Activated naive CD8-positive, alpha-beta T cell treated with anti-CD3 and anti-CD28 coated beads, Interleukin-2, amount 10 ng/mL, durations not matched to agents 7 days and 5 days (primary cell): ENCODE data around the gene INSIG1. TPM values are rescaled to one million over a fixed set of nuclear protein-coding genes. Genes with fewer than 3 reads are reported as not detected.
A peak's percentile ranks its signal among the peaks of the same experiment; 100 is the strongest.

Source experiments
- ATAC-seq: fragments of 150-1000 bp; cut with Tn5 transposase; one replicate; pipeline ENCODE4 v1.10.0; 2021; ENCODE audit warnings: low read depth, moderate library complexity
- POLR2A ChIA-PET: fragments of 350-600 bp; sonication (Branson Sonifier 250); formaldehyde crosslinking; loops from one replicate; lab custom pipeline; 2021; ENCODE audit warnings: antibody characterized with exemption; lab: Charles Lee
- DNase-seq: peaks from one replicate; pipeline ENCODE4 v3.0.0; 2021
- H3K27ac Mint-ChIP-seq: one replicate; pipeline ENCODE4 v1.8.0; 2022; ENCODE audit warnings: mild to moderate bottlenecking, mixed read lengths
- H3K27me3 Mint-ChIP-seq: one replicate; pipeline ENCODE4 v1.8.0; 2022; ENCODE audit warnings: mild to moderate bottlenecking, moderate library complexity, mixed read lengths
- H3K36me3 Mint-ChIP-seq: one replicate; pipeline ENCODE4 v1.8.0; 2021; ENCODE audit warnings: mild to moderate bottlenecking, mixed read lengths
- H3K4me1 Mint-ChIP-seq: one replicate; pipeline ENCODE4 v1.8.0; 2021; ENCODE audit warnings: mixed read lengths
- H3K4me3 Mint-ChIP-seq: one replicate; pipeline ENCODE4 v1.8.0; 2022; ENCODE audit warnings: mild to moderate bottlenecking, moderate library complexity, mixed read lengths
- H3K9me3 Mint-ChIP-seq: one replicate; pipeline ENCODE4 v1.8.0; 2021; ENCODE audit warnings: mixed read lengths
- total RNA-seq, 2 experiments: library from RNA; stranded (reverse); gene quantifications; one replicate each; pipeline ENCODE4 v1.2.3, GENCODE V29; 2021

INSIG1 gene
- total RNA-seq, 2 experiments from 2014 or later = 73.1 to 75.0 TPM

DNA sequence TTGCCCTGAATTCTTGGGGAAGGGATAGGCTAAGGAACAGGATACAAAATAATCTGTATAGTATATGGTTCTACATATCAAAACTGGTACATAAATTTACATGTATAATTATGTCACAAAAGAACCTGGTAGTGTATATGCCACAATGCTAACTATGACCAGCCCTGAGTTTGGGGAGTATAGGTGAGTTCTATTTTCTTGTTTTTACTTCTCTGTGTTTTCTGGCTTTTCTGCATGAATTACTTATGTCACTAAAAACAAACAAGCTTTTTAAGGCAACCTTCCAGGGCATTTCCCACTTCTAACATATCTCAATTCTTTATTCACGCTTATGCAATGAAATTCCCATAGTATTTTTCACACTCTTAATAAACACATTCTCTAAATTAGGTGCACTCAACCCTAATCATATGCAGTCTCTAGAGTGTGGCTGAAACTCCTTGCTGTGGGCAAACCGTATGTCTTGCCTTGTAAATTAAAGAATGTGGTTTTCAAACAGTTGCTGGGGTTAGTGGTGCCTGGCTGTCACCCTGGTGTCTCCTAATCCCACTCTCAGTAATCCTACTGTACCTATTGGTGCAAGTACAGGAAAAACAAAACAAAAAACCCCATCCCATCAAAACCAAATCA is 14.0 kb upstream of the INSIG1 start:
- ATAC-seq (peak; percentile 49), DNase-seq (no peak)
- Mint-ChIP-seq H3K36me3 (peaks cover 4% of the 10 kb centered on the region), H3K9me3 (no peaks in the 10 kb centered on the region), H3K27me3 (peaks cover 22% of the 10 kb centered on the region), H3K4me1 (peaks cover 34% of the 10 kb centered on the region), H3K4me3 (no peak overlapping the region), H3K27ac (no peak overlapping the region)
- POLR2A ChIA-PET = interaction anchor here (0.7 to 2.1 kb wide), 2 partner anchors 13 to 206 kb away, joined by 3 to 5 read pairs; no protein-coding TSS in a partner anchor

DNA sequence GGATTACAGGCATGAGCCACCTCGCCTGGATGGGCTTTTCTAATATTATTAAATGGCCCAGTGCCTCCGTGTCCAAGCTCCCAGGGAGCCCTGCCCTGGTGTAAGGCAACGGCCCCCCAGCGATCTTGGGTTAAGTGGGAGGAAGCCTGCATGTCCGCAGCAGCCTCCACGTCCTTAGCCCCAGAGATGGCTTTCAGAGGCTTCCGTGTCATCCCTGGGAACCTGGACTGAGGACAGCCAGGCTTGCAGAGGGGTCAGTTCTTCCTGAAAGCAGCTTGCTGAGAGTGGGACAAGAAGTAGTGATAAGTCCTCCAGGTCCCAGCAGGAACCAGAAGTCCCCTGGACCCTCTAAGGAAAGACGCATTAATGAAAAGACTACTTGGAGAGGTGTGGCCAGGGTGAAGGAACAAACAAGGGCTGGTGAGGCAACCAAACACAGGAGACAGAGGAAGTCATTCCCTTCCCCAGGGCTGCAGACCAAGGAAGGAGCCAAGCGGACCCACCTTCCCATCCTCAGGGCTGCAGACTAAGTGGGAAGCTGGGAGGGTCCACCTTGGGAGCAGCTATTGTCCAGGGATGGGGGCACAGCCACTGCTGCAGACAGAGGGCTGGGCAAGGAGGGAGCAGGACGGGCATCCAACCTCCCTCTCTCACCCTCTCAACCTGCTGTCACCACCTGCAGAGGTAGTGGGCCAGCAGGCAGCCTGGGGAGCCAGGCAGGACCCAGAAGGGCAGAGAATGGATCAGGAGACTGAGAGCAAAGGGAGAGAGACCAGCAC is 13.0 kb upstream of the INSIG1 start:
- POLR2A ChIA-PET = interaction anchor here (1.4 kb wide), 1 partner anchor 14 kb away, joined by 3 read pairs; no protein-coding TSS in a partner anchor
- Mint-ChIP-seq H3K4me1 (peaks cover 34% of the 10 kb centered on the region), H3K36me3 (peaks cover 4% of the 10 kb centered on the region), H3K27ac (no peak overlapping the region), H3K27me3 (peaks cover 15% of the 10 kb centered on the region), H3K9me3 (no peaks in the 10 kb centered on the region), H3K4me3 (no peak overlapping the region)
- no peak for DNase-seq
- no peak for ATAC-seq

DNA sequence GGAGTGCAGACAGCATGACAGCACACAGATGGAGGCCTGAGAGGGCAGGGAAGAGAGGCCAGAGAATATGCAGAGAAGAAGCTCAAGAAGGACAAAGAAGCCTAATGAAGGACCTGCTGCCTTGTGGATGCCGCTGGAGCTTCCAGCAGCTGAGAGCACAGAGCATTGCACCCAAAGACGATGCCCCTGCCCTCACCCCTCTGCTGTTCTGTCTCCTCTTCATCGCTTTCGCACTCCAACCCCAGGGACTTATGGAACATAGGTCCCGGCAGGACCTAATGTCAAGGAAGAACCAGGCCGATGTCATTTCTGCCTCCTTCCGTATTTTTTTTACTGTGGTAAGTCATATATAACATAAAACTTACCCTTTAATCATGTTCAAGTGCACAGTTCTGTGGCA is 12.3 kb upstream of the INSIG1 start:
- ATAC-seq = no peak
- POLR2A ChIA-PET = interaction anchor here (1.4 kb wide), 1 partner anchor 14 kb away, joined by 3 read pairs; no protein-coding TSS in a partner anchor
- no peak for DNase-seq
- no peaks in the 10 kb centered on the region for H3K9me3 Mint-ChIP-seq
- peaks cover 4% of the 10 kb centered on the region for H3K36me3 Mint-ChIP-seq
- peaks cover 10% of the 10 kb centered on the region for H3K27me3 Mint-ChIP-seq
- no peak overlapping the region for H3K27ac Mint-ChIP-seq
- H3K4me1 Mint-ChIP-seq = peaks cover 34% of the 10 kb centered on the region
- no peak overlapping the region for H3K4me3 Mint-ChIP-seq

DNA sequence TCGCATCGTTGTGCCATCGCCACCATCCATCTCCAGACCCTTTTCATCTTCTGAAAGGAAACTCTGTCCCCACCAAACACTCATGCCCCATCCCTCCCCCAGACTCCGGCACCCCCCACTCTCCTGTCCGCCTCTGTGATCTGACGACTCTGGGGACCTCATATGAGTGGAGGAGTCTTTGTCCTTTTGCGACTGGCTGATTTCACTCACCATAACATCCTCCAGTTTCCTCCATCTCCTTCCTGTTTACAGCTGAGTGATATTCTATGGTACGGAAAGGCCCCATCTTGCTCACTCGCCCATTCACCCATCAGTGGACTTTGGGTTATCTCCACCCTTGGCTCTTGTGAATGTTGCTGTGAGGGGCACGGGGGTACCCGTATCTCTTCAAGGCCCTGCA is 11.8 kb upstream of the INSIG1 start:
- Mint-ChIP-seq H3K27ac (no peak overlapping the region), H3K27me3 (peaks cover 6% of the 10 kb centered on the region), H3K4me3 (no peak overlapping the region), H3K4me1 (peaks cover 36% of the 10 kb centered on the region), H3K36me3 (peaks cover 4% of the 10 kb centered on the region), H3K9me3 (no peaks in the 10 kb centered on the region)
- no peak for ATAC-seq
- POLR2A ChIA-PET = interaction anchor here (1.4 kb wide), 1 partner anchor 13 kb away, joined by 3 read pairs; no protein-coding TSS in a partner anchor
- DNase-seq = no peak

DNA sequence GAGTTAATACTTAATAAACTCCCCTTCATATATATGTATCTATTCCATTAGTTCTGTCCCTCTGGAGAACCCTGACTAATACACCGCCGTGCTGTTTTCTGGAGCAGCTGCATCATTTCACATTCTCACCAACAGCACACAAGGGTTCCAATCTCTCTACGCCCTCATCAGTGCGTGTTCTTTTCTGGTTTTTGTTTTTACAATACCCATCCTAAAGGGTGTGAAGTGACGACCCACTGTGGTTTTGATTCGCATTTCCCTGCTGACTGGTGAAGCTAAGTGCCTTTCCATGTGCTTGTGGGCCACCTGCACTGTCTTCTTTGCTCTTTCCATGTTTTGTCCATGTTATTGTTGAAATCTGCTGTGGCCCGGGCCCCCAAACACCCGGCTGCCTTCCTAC is 11.0 kb upstream of the INSIG1 start:
- no peak for ATAC-seq
- peaks cover 4% of the 10 kb centered on the region for H3K36me3 Mint-ChIP-seq
- H3K27ac Mint-ChIP-seq = no peak overlapping the region
- POLR2A ChIA-PET = interaction anchor here (1.8 kb wide), 1 partner anchor 11 kb away, joined by 21 read pairs; the partner anchor contains the start of gene INSIG1
- H3K9me3 Mint-ChIP-seq = no peaks in the 10 kb centered on the region
- H3K4me3 Mint-ChIP-seq = no peak overlapping the region
- peaks cover 38% of the 10 kb centered on the region for H3K4me1 Mint-ChIP-seq
- peaks cover 10% of the 10 kb centered on the region for H3K27me3 Mint-ChIP-seq
- no peak for DNase-seq

DNA sequence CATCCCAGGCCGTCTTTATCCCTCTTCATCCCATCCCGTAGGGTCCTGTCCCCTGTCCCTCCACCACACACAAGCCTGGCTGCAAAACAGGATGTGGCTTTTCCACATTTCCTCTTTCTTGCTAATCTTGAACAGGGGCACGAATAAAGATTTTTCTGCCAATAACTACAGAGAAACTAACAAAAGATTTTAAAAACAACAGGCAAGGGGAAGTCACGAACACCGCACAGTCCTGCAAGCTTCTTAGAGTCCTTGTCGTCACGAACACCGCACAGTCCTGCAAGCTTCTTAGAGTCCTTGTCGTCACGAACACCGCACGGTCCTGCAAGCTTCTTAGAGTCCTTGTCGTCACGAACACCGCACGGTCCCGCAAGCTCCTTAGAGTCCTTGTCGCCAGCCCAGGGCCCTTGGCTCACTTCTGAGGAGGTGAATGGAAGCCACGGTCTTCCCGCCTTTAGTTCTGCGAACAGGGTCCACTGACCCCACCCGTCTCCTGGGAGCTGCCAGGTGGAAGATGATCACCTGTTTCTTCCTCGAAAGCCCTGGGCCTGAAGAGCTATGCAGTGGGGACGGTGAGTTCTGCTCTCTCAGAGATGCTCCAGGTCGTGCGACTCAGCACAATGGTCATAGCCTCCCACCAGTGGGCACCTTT is 10.3 kb upstream of the INSIG1 start:
- POLR2A ChIA-PET = interaction anchor here (1.8 kb wide), 1 partner anchor 10 kb away, joined by 21 read pairs; the partner anchor contains the start of gene INSIG1
- no peak for DNase-seq
- Mint-ChIP-seq H3K36me3 (peaks cover 4% of the 10 kb centered on the region), H3K27me3 (peaks cover 9% of the 10 kb centered on the region), H3K4me3 (no peak overlapping the region), H3K4me1 (peaks cover 37% of the 10 kb centered on the region), H3K27ac (no peak overlapping the region), H3K9me3 (no peaks in the 10 kb centered on the region)
- ATAC-seq = no peak

DNA sequence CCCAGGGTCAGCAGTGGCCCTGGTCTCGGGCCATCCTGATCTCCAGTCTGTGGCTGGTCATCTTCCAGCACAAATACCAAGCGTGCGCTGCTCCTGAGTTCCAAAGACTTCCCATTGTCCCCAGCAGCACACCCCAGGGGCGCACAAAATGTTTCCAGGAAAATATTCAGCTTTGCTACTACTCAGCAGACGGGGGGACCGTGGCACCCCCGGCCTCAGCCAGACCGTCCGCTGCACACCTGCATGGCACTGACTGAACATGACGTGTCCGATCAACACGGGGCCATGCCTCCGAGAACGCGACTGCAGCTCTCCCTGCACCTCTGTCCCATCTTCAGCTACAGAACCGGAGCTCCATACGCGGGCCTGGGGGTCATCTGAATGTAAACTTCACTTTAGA is 9.6 kb upstream of the INSIG1 start:
- ATAC-seq (no peak), DNase-seq (no peak)
- no peaks in the 10 kb centered on the region for H3K9me3 Mint-ChIP-seq
- H3K27me3 Mint-ChIP-seq = peaks cover 9% of the 10 kb centered on the region
- no peak overlapping the region for H3K27ac Mint-ChIP-seq
- peaks cover 4% of the 10 kb centered on the region for H3K36me3 Mint-ChIP-seq
- POLR2A ChIA-PET = interaction anchor here (1.8 kb wide), 1 partner anchor 10 kb away, joined by 21 read pairs; the partner anchor contains the start of gene INSIG1
- no peak overlapping the region for H3K4me3 Mint-ChIP-seq
- H3K4me1 Mint-ChIP-seq = peaks cover 32% of the 10 kb centered on the region

DNA sequence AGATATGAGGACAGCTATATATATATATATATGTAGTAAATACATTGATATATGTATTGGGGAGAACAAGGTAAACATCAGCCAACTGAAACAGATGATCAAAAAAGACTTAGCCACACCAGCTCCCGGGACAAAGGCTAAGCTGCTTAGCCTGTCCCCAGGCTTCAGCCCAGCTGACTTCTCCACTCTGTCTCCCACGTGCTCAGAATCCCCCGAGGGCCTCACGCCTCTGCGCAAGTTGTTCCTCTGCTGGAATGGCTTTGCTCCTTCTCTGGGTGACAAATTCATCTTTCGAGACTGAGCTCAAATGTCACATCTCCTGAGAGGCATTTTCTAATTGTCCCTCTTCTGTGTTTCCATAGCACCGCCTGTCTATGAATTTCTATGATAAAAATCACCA is 8.6 kb upstream of the INSIG1 start:
- peaks cover 25% of the 10 kb centered on the region for H3K4me1 Mint-ChIP-seq
- H3K27ac Mint-ChIP-seq = no peak overlapping the region
- peaks cover 4% of the 10 kb centered on the region for H3K36me3 Mint-ChIP-seq
- H3K9me3 Mint-ChIP-seq = no peaks in the 10 kb centered on the region
- no peak overlapping the region for H3K4me3 Mint-ChIP-seq
- POLR2A ChIA-PET = interaction anchor here (1.5 kb wide), 1 partner anchor 8 kb away, joined by 3 read pairs; the partner anchor contains the start of gene INSIG1
- H3K27me3 Mint-ChIP-seq = peaks cover 11% of the 10 kb centered on the region
- DNase-seq (no peak), ATAC-seq (no peak)

DNA sequence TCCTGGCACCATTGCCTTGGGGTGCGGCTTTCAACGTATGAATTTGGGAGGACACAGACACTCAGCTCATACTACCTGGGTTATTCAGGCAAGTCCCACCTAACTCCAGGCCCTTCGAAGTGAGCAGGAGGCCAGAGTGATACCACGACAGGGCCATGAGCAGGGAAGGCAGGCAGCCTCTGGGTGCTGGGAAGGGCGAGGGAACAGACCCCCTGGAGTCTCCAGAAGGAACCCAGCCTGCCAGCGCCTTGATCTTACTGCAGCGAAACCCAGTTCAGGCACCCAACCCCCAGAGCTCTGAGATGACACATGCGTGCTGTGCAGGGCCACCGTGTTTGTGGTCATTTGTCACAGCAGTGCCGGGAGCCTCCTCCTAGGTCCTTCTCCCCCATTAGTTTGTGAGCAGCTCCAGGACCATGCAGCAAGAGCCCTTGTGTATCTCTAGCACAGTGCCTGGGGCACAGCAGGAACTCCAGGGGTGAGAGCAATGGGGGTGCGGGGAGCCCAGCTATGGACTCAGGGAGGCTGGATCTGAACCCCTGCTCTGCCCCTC is 7.7 kb upstream of the INSIG1 start:
- Mint-ChIP-seq H3K4me1 (peaks cover 26% of the 10 kb centered on the region), H3K27me3 (peaks cover 15% of the 10 kb centered on the region), H3K4me3 (no peak overlapping the region), H3K36me3 (peaks cover 6% of the 10 kb centered on the region), H3K27ac (no peak overlapping the region), H3K9me3 (peaks cover 1% of the 10 kb centered on the region)
- ATAC-seq (no peak), DNase-seq (no peak)
- POLR2A ChIA-PET = interaction anchor here (1.5 kb wide), 1 partner anchor 7 kb away, joined by 3 read pairs; the partner anchor contains the start of gene INSIG1

DNA sequence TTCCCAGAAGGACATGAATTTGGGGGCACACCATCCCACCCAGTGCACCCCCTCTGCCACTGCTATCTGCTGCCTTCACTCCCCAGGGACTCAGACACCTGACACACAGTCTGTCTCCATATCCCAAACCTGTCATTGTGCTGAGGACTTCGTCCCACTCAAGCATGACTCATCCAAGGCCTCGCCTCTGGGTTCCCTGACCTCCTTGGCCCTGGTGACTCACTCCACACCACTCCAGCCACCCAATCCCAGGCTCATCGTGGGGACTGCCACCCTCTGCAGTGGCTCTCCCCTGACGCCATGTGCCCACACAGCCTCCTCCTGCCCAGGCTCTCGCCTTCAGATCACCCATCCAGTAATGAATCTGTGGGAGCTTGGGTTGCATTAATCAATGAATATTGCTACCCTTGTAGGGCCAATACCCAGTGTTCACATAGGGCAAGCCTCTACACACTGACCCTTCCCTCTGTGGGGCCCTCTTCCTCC is 6.6 kb upstream of the INSIG1 start:
- no peak for ATAC-seq
- peaks cover 17% of the 10 kb centered on the region for H3K27me3 Mint-ChIP-seq

DNA sequence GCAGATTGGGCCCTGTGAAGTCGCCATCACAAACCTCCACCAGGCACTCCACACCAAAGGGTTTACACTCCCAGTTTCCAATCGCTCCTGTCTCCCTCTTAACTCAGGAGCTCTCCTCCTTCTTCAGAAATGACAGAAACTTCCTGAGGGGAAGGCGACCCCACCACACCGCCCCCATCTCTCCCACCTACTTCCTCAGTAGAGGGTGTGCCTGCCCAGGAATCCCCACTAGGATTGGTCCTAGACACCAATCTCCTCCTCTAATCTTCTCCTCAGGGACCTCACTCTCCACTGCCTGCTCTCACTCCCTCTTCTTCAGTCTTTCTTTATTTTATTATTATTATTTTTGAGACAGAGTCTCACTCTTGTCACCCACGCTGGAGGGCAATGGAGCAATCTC is 5.9 kb upstream of the INSIG1 start:
- DNase-seq (no peak), ATAC-seq (no peak)
- Mint-ChIP-seq H3K4me1 (peaks cover 26% of the 10 kb centered on the region), H3K9me3 (peaks cover 1% of the 10 kb centered on the region), H3K27me3 (peaks cover 17% of the 10 kb centered on the region), H3K4me3 (no peak overlapping the region), H3K27ac (no peak overlapping the region), H3K36me3 (peaks cover 8% of the 10 kb centered on the region)
- POLR2A ChIA-PET = no interaction called here

More for the DNA sequence above, 6.6 kb upstream of the INSIG1 start:
- Mint-ChIP-seq H3K36me3 (peaks cover 7% of the 10 kb centered on the region), H3K27ac (no peak overlapping the region), H3K4me1 (peaks cover 22% of the 10 kb centered on the region), H3K4me3 (no peak overlapping the region), H3K9me3 (peaks cover 1% of the 10 kb centered on the region)
- no peak for DNase-seq
- POLR2A ChIA-PET = no interaction called here

DNA sequence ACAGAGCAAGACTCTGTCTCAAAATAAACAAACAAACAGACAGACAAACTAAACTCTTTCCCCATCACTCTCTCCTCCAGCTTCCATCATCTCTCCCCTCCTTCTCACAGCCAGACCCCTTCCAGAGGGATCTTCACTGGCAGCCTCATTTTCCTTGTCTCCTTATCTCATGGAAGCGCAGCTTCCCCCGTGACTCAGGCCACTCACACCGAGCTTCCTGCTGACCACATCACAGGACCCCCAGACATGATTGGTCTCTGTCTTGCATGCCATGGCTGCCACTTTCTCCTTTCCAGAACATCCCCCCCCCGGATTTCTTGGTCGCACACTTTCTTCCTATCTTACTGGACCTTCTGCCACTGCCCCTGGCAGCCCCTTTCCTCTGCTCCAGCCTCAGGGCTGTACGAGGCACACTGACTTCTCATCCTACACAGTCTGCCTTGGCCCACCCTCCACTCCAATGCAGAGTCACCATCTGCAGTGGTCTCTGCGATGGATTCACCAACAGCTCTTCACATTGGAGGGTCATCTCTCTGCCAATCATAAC is 4.9 kb upstream of the INSIG1 start:
- DNase-seq (no peak), ATAC-seq (no peak)
- POLR2A ChIA-PET = no interaction called here
- Mint-ChIP-seq H3K9me3 (peaks cover 1% of the 10 kb centered on the region), H3K27ac (no peak overlapping the region), H3K27me3 (peaks cover 17% of the 10 kb centered on the region), H3K4me1 (peaks cover 21% of the 10 kb centered on the region), H3K4me3 (no peak overlapping the region), H3K36me3 (peaks cover 4% of the 10 kb centered on the region)
